GM19438 (cell line): ENCODE results near the gene PTPRE.

Experiments used
- ATAC-seq: cut with Tn5 transposase; IDR thresholded peaks from one replicate; pipeline ENCODE4 v1.9.1; 2021; ENCODE audit warnings: low read depth; ENCODE audit not compliant: unreplicated experiment

PTPRE gene

GRCh38 chr10:127907411-127908105 is 655 bp downstream of the PTPRE start:
- ATAC-seq = no peak

- ATAC-seq = no peak
Measured at GRCh38 chr10:127908106-127908958, 1.4 kb downstream of the PTPRE start.

GRCh38 chr10:127908959-127909267 is 2.0 kb downstream of the PTPRE start:
- ATAC-seq = no peak

GRCh38 chr10:127909716-127910463 is 3.0 kb downstream of the PTPRE start:
- ATAC-seq = no peak

GRCh38 chr10:127910464-127910770 is 3.5 kb downstream of the PTPRE start:
- no peak for ATAC-seq

- ATAC-seq = no peak
Measured at GRCh38 chr10:127911218-127911866, 4.4 kb downstream of the PTPRE start.

- ATAC-seq = no peak
Measured at GRCh38 chr10:127911867-127912257, 5.0 kb downstream of the PTPRE start.

GRCh38 chr10:127912607-127913367 is 5.9 kb downstream of the PTPRE start:
- ATAC-seq = no peak

GRCh38 chr10:127913368-127913759 is 6.5 kb downstream of the PTPRE start:
- no peak for ATAC-seq

GRCh38 chr10:127915324-127915723 is 8.4 kb downstream of the PTPRE start:
- no peak for ATAC-seq

GRCh38 chr10:127916826-127917225 is 9.9 kb downstream of the PTPRE start:
- no peak for ATAC-seq

GRCh38 chr10:127918572-127918971 is 11.7 kb downstream of the PTPRE start:
- ATAC-seq = no peak

GRCh38 chr10:127919418-127920271 is 12.7 kb downstream of the PTPRE start:
- ATAC-seq = no peak

- no peak for ATAC-seq
Measured at GRCh38 chr10:127920306-127921074, 13.6 kb downstream of the PTPRE start.

GRCh38 chr10:127921075-127921752 is 14.3 kb downstream of the PTPRE start:
- no peak for ATAC-seq

- ATAC-seq = no peak
Measured at GRCh38 chr10:127921753-127922145, 14.8 kb downstream of the PTPRE start.

- no peak for ATAC-seq
Measured at GRCh38 chr10:127922206-127922605, 15.3 kb downstream of the PTPRE start.

- ATAC-seq = no peak
Measured at GRCh38 chr10:127922675-127923366, 15.9 kb downstream of the PTPRE start.
